Measurements from ENCODE around the gene HDAC1. TPM values are rescaled to one million over a fixed set of nuclear protein-coding genes. Genes with fewer than 3 reads are reported as not detected.

HDAC1 gene
- total and polyA plus RNA-seq, 10 of the 15 experiments (the other 5 are each of a cell fraction or from before 2014, with no cell fraction given): 147 to 331 (median 168) TPM

DNA sequence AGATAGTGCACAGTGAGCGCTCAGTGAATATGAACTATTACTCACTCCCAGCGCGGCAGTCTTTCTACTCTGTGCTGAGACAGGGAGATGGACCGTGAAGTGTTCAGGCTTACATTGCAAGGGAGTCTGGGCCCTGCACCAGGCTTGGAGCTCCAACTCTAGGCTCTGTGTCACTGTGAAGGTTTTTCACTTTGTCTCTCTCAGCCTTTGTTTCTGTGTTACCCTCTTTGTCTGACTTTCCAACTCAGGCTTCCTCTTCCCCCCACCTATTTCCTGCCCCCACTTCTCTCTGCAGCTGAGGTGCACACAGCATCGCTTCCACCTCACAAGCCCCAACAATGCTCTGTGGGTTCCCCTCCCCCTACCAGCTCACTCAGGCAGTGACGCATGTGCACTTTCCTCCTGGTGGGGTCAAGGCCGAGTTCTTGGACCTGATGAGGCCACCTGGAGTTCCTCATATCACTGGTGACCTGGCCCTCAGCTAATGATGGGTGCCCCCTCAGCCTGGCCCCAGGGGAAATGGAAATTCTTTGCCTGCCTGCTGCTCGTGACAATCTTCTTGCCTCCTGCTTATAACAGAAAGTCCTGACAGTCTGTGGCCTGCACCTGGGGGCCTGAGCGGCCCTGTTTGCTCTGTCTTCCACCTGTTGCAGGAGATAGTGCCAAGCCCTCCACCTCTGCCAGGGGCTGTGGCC is 41.9 kb upstream of the HDAC1 start:
- in situ Hi-C loops (cut with MboI) (no loop called here), intact Hi-C loops (cut with micrococcal nuclease; ENCODE audit: unreplicated experiment) (loop anchor here (5.0 kb wide), 1 partner anchor 67 kb away; no protein-coding TSS in a partner anchor)
- FAIRE-seq (peak; percentile 92), DNase-seq (ENCODE audit: low read depth, low spot score) (peak; percentile 95), ATAC-seq (peak; percentile 78)
- Histone ChIP-seq H3K27me3 (replicated peaks in 1 of 2; ENCODE audit: control insufficient read depth in 2 of 2, insufficient read depth in 2 of 2, low read length in 1 of 2) (no peaks in the 10 kb centered on the region), H2AFZ (ENCODE audit: control insufficient read depth, low read depth, low read length) (peak overlapping the region; percentile 41), H3K9ac (ENCODE audit: control insufficient read depth, insufficient read depth, low read length) (peak overlapping the region; percentile 75), H3K27ac (ENCODE audit: control insufficient read depth, insufficient read depth) (peak overlapping the region; percentile 89), H3K36me3 (ENCODE audit: control insufficient read depth in 2 of 2, insufficient read depth in 2 of 2, low read length in 1 of 2) (no peaks in the 10 kb centered on the region; a peak in 1 of 4 replicates), H3K4me2 (ENCODE audit: control insufficient read depth, insufficient read depth) (peak overlapping the region; percentile 99), H3K79me2 (ENCODE audit: control insufficient read depth, insufficient read depth, low read length) (peaks cover 43% of the 10 kb centered on the region), H3K4me1 (ENCODE audit: control insufficient read depth, insufficient read depth, low read length) (peaks cover 66% of the 10 kb centered on the region), H3K4me3 (peak overlapping the region; percentile 63; the same call in 1 of the 2 replicates), H4K20me1 (ENCODE audit: control insufficient read depth, insufficient read depth) (no peaks in the 10 kb centered on the region), H3K9me3 (replicated peaks; ENCODE audit: control insufficient read depth, insufficient read depth, low read length) (no peaks in the 10 kb centered on the region)
- SMC1A ChIA-PET (ENCODE audit: uncharacterized antibody, unreplicated experiment): interaction anchor here (0.9 to 14.4 kb wide), 13 partner anchors 9 to 145 kb away, joined by 3 to 124 read pairs (median 9); partner anchors contain the start of genes BSDC1, DCDC2B and HDAC1
- CTCF ChIA-PET: interaction anchor here (0.5 to 9.6 kb wide), 21 partner anchors 8 to 150 kb away, joined by 3 to 123 read pairs (median 10); partner anchors contain the start of genes CCDC28B, EIF3I, HDAC1 and TMEM234
- BruUV-seq (replicated peaks): no TSS peak
- WGBS (ENCODE audit: insufficient coverage, insufficient replicate concordance, low lambda C conversion rate, missing lambda C conversion rate): under 1% methylated on average over 9 of the region's 9 CpGs
- POLR2A ChIA-PET: interaction anchor here (0.6 to 3.5 kb wide), 18 partner anchors 8 to 169 kb away, joined by 3 to 21 read pairs (median 4); partner anchors contain the start of genes BSDC1, HDAC1, MARCKSL1 and TXLNA
- RAD21 ChIA-PET (ENCODE audit: unreplicated experiment): interaction anchor here (0.6 to 4.7 kb wide), 17 partner anchors 9 to 745 kb away, joined by 3 to 45 read pairs (median 5); partner anchors contain the start of genes HDAC1, MARCKSL1 and TMEM39B
- TF ChIP-seq NR2C2 (IDR thresholded peaks at IDR 0.05; ENCODE audit: borderline replicate concordance, control insufficient read depth, insufficient read length, low read depth) (no peak), LARP7 (IDR thresholded peaks at IDR 0.05) (peak; percentile 32; the same call in 1 of the 2 replicates), STAT3 (IDR thresholded peaks at IDR 0.05; ENCODE audit: low read depth, low read length) (no peak), BHLHE40 (IDR thresholded peaks at IDR 0.05; ENCODE audit: borderline replicate concordance in 1 of 2, low read depth in 2 of 2, low read length in 1 of 2) (peak; percentile 67 to 81; a peak in 3 of 4 replicates), SPI1 (IDR thresholded peaks at IDR 0.05; ENCODE audit: borderline replicate concordance, insufficient read depth, low read depth, low read length) (peak; percentile 67), MYB (IDR thresholded peaks at IDR 0.05; ENCODE audit: borderline replicate concordance, low read depth, low read length) (no peak), YBX1 (IDR thresholded peaks at IDR 0.05) (no peak), CHD2 (IDR thresholded peaks at IDR 0.05; ENCODE audit: borderline replicate concordance, low read depth, low read length) (peak; percentile 89), ZNF384 (IDR thresholded peaks at IDR 0.05; ENCODE audit: borderline replicate concordance, low read depth, low read length) (no peak), NRF1 (conservative IDR thresholded peaks at IDR 0.05; ENCODE audit: low read depth, low read length) (no peak; the same call in 1 of the 2 replicates), BCLAF1 (IDR thresholded peaks at IDR 0.05) (no peak), ZZZ3 (IDR thresholded peaks at IDR 0.05; ENCODE audit: control insufficient read depth, insufficient read length, low read depth) (no peak), ZNF207 (IDR thresholded peaks at IDR 0.05; ENCODE audit: borderline replicate concordance) (no peak), IKZF2 (IDR thresholded peaks at IDR 0.05) (peak; percentile 92 to 94), ASH2L (IDR thresholded peaks at IDR 0.05; ENCODE audit: borderline replicate concordance, low read depth) (no peak), CBX5 (IDR thresholded peaks at IDR 0.05; ENCODE audit: low read depth) (no peak), HDAC6 (IDR thresholded peaks at IDR 0.05; ENCODE audit: unreplicated experiment) (no peak), MEF2B (IDR thresholded peaks at IDR 0.05; ENCODE audit: partially characterized antibody, poor library complexity, severe bottlenecking) (peak; percentile 91)
- TF ChIP-seq, protein P1, sequence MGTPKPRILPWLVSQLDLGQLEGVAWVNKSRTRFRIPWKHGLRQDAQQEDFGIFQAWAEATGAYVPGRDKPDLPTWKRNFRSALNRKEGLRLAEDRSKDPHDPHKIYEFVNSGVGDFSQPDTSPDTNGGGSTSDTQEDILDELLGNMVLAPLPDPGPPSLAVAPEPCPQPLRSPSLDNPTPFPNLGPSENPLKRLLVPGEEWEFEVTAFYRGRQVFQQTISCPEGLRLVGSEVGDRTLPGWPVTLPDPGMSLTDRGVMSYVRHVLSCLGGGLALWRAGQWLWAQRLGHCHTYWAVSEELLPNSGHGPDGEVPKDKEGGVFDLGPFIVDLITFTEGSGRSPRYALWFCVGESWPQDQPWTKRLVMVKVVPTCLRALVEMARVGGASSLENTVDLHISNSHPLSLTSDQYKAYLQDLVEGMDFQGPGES (IDR thresholded peaks at IDR 0.05): no peak

Measured in GM12878 (cell line).